ENCODE measurements around the gene PIK3R1. TPM values are rescaled to one million over a fixed set of nuclear protein-coding genes. Genes with fewer than 3 reads are reported as not detected.

PIK3R1 gene
- total RNA-seq, 1 experiment from 2014 or later, result 11.3 TPM

- H3K9me3 Mint-ChIP-seq, result no peaks in the 10 kb centered on the region; a peak in 1 of 5 replicates
- Histone ChIP-seq H2BK5ac (ENCODE audit: insufficient read length, low read length) (no peak overlapping the region), H4K91ac (ENCODE audit: insufficient read length, low read depth, low read length) (no peak overlapping the region), H3K14ac (ENCODE audit: insufficient read depth, low read length) (no peak overlapping the region), H3K79me1 (ENCODE audit: insufficient read depth, low read depth, low read length, poor library complexity, severe bottlenecking) (no peaks in the 10 kb centered on the region), H4K5ac (ENCODE audit: insufficient read length, low read depth, low read length) (no peak overlapping the region), H3K4me1 (ENCODE audit: insufficient read depth, low read length) (peaks cover 2% of the 10 kb centered on the region; the same call in 1 of the 2 replicates), H3K27me3 (ENCODE audit: insufficient read depth, low read length) (no peaks in the 10 kb centered on the region; the same call in 1 of the 2 replicates), H3K4me2 (ENCODE audit: insufficient read depth, insufficient read length, low read length) (no peak overlapping the region), H3T11ph (ENCODE audit: low read length) (no peak overlapping the region), H2AK5ac (ENCODE audit: insufficient read length, low read length) (no peak overlapping the region), H2BK12ac (ENCODE audit: insufficient read length, low read depth, low read length) (no peak overlapping the region), H2AFZ (ENCODE audit: low read length) (no peak overlapping the region), H2BK120ac (ENCODE audit: low read depth, low read length, poor library complexity, severe bottlenecking) (no peak overlapping the region), H3K18ac (ENCODE audit: insufficient read length, low read depth, low read length) (no peak overlapping the region), H3K9me3 (ENCODE audit: control insufficient read depth, low read depth, low read length) (no peaks in the 10 kb centered on the region), H3K27ac (ENCODE audit: insufficient read length, low read depth, low read length) (no peak overlapping the region), H3K9ac (ENCODE audit: extremely low read depth, insufficient read length, low read length) (no peak overlapping the region), H2BK15ac (ENCODE audit: low read depth, low read length) (no peak overlapping the region), H3K4ac (ENCODE audit: low read depth, low read length) (no peak overlapping the region), H2BK20ac (ENCODE audit: low read depth, low read length, poor library complexity, severe bottlenecking) (no peak overlapping the region), H3K79me2 (ENCODE audit: insufficient read depth, low read length) (no peaks in the 10 kb centered on the region), H3K56ac (ENCODE audit: insufficient read length, low read depth, low read length) (no peak overlapping the region), H4K8ac (replicated peaks; ENCODE audit: insufficient read length, low read depth, low read length) (no peak overlapping the region), H3K23me2 (ENCODE audit: insufficient read length, low read depth, low read length, poor library complexity, severe bottlenecking) (no peaks in the 10 kb centered on the region), H3K23ac (ENCODE audit: insufficient read length, low read depth, low read length) (no peak overlapping the region), H4K20me1 (ENCODE audit: control insufficient read depth, insufficient read depth, insufficient read length) (no peaks in the 10 kb centered on the region)
- no CpG with 5 or more reads among the region's 2 CpGs for WGBS (ENCODE audit: extremely low coverage, insufficient read length, low lambda C conversion rate)
- no peak for DNase-seq
- H3K36me3 Mint-ChIP-seq (ENCODE audit: insufficient read depth in 1 of 3, low read depth in 3 of 3), result no peaks in the 10 kb centered on the region
- no peak overlapping the region for H3K4me3 Mint-ChIP-seq
- H3K4me1 Mint-ChIP-seq, result peaks cover 23 to 26% of the 10 kb centered on the region in 2 experiments
- H3K27ac Mint-ChIP-seq, result no peak overlapping the region
- no peak for TF ChIP-seq CTCF (conservative IDR thresholded peaks at IDR 0.05)
- H3K27me3 Mint-ChIP-seq (ENCODE audit: low read depth), result no peaks in the 10 kb centered on the region; the same call in 1 of the 2 replicates
Measured at GRCh38 chr5:68172314-68172713, 43.2 kb upstream of the PIK3R1 start.

All from H9 (cell line).